ENCODE data around the gene INVS.

DNA sequence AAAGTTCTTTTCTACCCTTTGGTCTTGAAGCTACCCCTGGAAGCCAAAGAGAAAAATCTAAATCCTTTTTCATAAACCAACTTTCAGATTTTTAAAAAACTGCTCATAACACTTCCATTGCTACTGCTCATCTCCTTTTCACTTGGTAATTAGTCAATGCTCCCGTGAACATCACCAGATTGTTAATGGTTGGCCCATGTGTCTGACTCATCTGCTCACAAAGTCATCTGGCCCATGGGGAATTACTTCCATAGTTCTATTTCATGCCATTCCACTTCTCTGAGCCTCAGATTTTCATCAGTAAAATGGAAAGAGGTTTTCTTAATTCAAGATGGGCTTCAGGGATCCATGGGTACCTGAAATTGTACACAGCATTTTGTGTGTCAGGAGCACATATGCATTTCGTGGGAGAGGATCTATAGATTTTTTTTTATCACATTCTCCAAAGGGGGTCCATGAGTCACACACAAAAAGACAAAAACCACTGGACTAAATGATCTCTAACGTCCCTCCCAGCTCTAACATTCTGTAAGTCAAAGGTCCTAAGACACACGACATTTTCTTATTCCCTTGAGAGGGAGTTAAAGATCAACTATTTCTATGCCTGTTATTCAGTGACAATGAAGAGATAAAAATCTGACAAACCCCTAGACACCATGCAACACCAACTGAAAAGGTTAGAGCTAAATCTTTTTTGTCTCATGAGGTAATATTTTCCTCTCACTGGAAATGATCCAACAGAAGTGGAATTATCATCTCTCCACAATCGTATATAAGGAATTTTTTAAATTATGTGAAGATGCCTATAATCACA is 178.3 kb downstream of the INVS start:
- TF ChIP-seq, protein P1, sequence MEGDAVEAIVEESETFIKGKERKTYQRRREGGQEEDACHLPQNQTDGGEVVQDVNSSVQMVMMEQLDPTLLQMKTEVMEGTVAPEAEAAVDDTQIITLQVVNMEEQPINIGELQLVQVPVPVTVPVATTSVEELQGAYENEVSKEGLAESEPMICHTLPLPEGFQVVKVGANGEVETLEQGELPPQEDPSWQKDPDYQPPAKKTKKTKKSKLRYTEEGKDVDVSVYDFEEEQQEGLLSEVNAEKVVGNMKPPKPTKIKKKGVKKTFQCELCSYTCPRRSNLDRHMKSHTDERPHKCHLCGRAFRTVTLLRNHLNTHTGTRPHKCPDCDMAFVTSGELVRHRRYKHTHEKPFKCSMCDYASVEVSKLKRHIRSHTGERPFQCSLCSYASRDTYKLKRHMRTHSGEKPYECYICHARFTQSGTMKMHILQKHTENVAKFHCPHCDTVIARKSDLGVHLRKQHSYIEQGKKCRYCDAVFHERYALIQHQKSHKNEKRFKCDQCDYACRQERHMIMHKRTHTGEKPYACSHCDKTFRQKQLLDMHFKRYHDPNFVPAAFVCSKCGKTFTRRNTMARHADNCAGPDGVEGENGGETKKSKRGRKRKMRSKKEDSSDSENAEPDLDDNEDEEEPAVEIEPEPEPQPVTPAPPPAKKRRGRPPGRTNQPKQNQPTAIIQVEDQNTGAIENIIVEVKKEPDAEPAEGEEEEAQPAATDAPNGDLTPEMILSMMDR (IDR thresholded peaks at IDR 0.05): no peak
- no peak for TF ChIP-seq POLR2A (IDR thresholded peaks at IDR 0.05)
- TF ChIP-seq POLR2AphosphoS5 (IDR thresholded peaks at IDR 0.05): no peak
- TF ChIP-seq EP300 (IDR thresholded peaks at IDR 0.05): no peak

Measured in upper lobe of left lung (tissue), 4 donors.